Large intestine (tissue), 3 donors: Measurements from ENCODE around the gene MTCH2. TPM values are rescaled to one million over a fixed set of nuclear protein-coding genes. Genes with fewer than 3 reads are reported as not detected.

Experiments used
- DNase-seq, 2 donors: peaks; one replicate each; pipeline versions ENCODE4 v3.0.0 to v3.0.0-alpha.2; 2013
- H3K27ac ChIP-seq: one replicate; pipeline ENCODE4 v1.5.1; 2013; ENCODE audit warnings: low read length
- H3K27me3 ChIP-seq: 2 replicates; pipeline ENCODE4 v1.6.1; 2013; ENCODE audit warnings: low read length; ENCODE audit not compliant: control insufficient read depth, insufficient read depth
- H3K36me3 ChIP-seq: 2 replicates; pipeline ENCODE4 v1.6.1; 2013; ENCODE audit warnings: low read length; ENCODE audit not compliant: control insufficient read depth, insufficient read depth
- H3K4me1 ChIP-seq: one replicate; pipeline ENCODE4 v1.6.1; 2013; ENCODE audit warnings: low read length; ENCODE audit not compliant: control insufficient read depth, insufficient read depth
- H3K4me3 ChIP-seq: one replicate; pipeline ENCODE4 v1.5.1; 2013; ENCODE audit warnings: low read length
- H3K9me3 ChIP-seq: one replicate; pipeline ENCODE4 v1.6.1; 2013; ENCODE audit warnings: mild to moderate bottlenecking, low read depth, low read length, moderate library complexity; ENCODE audit not compliant: control insufficient read depth
- WGBS: methylation state at CpG from one replicate; pipeline ENCODE4 v1.1.5; 2013; ENCODE audit warnings: low lambda C conversion rate; ENCODE audit not compliant: insufficient coverage; 5-methylcytosine and 5-hydroxymethylcytosine counted together
- polyA plus RNA-seq: library from polyadenylated mRNA; unstranded; fragments of 120-200 nt; gene quantifications from one replicate; pipeline ENCODE4 v1.2.1, GENCODE V29; 2013

MTCH2 gene
- polyA plus RNA-seq, 1 donor, result 102 TPM

DNA sequence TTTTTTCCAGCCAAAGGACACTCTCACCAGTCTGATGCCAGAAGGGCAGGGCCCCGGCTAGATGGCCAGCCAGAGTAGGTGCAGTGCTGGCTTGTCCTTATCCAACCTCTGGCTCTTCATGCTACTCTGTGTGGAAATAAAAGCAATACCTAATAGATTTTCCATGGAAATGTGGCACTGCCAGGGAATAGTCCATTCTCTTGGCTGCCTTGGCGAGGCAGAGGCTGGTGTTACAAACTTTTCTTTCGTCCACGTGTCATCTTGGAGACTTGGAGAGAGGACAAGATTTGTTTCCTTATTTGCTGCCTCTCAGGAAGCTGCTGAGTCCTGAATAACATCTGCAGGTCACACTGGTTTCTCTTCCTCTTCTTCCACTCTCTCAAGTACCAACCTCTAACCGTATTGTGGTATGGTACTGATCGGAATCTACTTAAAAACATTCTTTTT, 31.0 kb downstream of the MTCH2 start:
- no peaks in the 10 kb centered on the region for H3K9me3 ChIP-seq
- H3K4me1 ChIP-seq, result no peaks in the 10 kb centered on the region
- peaks cover 12% of the 10 kb centered on the region for H3K36me3 ChIP-seq
- H3K27me3 ChIP-seq, result no peaks in the 10 kb centered on the region
- no peak overlapping the region for H3K27ac ChIP-seq
- H3K4me3 ChIP-seq, result no peak overlapping the region
- no CpG with 5 or more reads among the region's 6 CpGs for WGBS
- DNase-seq, result no peak

DNA sequence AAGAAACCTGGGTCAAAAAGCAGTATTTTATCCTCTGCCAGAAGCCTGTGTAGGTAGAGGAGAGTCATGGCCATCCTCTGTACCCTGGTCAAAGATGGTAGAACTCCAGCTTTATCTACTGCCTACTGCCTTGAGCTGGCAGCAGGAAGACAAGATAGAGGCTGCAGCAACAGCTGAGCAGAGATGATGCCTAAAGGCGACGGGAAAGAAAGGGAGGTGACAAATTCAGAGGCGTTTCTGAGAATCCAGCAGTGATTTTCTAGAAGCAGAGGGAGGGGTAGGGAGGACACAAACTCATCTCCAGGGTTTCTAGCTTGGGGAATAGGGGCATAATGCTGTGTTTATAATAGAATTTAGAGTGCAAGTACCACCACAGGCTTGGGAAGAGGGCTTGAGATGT, 32.7 kb downstream of the MTCH2 start:
- H3K27me3 ChIP-seq, result no peaks in the 10 kb centered on the region
- H3K4me3 ChIP-seq, result no peak overlapping the region
- H3K9me3 ChIP-seq, result no peaks in the 10 kb centered on the region
- H3K27ac ChIP-seq, result no peak overlapping the region
- 80% methylated on average over 2 of the region's 3 CpGs for WGBS
- peaks cover 13% of the 10 kb centered on the region for H3K36me3 ChIP-seq
- no peaks in the 10 kb centered on the region for H3K4me1 ChIP-seq
- DNase-seq, result no peak

DNA sequence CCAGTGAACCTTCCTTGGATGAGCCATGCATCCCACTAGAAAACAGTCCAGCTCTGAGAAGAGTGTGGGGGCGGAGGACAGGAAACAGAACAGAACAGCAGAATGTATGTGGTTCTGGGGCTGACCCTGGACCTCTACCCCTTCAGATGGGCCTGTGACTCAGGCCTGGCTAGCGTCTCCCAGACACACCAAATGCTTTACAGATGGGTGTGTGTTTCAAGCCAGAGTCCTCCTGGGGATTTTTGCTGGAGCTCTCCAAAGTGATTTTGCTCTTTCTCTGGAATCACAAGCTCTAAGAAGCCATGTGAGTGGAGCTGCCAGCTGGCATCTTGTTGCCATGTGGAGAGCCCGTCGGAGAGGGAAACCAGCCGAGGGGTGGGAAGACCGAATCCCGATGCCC, 35.0 kb downstream of the MTCH2 start:
- WGBS, result no CpG with 5 or more reads among the region's 7 CpGs
- peaks cover 13% of the 10 kb centered on the region for H3K36me3 ChIP-seq
- no peaks in the 10 kb centered on the region for H3K9me3 ChIP-seq
- H3K27me3 ChIP-seq, result no peaks in the 10 kb centered on the region
- no peak overlapping the region for H3K4me3 ChIP-seq
- H3K4me1 ChIP-seq, result no peaks in the 10 kb centered on the region
- H3K27ac ChIP-seq, result no peak overlapping the region
- no peak for DNase-seq

DNA sequence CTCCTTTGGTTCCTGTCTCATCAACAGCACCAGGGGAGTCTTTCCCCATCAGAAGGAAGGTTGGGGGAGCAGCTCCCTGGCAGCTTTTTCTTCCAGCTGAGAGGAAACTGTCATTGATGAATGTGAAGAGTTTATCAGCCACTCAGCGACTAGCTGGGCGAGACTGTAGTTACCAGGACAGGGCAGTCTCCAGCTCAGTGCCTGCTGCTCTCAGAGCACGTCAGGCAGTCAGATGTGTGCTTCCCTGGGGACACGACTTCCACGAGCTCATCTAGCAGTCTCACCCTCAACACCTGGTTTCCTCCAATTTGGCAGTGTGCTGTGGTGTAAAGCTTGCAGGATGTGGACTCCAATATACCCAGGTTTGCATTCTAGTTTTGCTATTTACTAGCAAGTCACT, 35.6 kb downstream of the MTCH2 start:
- no peak for DNase-seq
- Histone ChIP-seq H3K36me3 (peaks cover 13% of the 10 kb centered on the region), H3K9me3 (no peaks in the 10 kb centered on the region), H3K27ac (no peak overlapping the region), H3K4me1 (no peaks in the 10 kb centered on the region), H3K4me3 (no peak overlapping the region), H3K27me3 (no peaks in the 10 kb centered on the region)
- no CpG with 5 or more reads among the region's 5 CpGs for WGBS

DNA sequence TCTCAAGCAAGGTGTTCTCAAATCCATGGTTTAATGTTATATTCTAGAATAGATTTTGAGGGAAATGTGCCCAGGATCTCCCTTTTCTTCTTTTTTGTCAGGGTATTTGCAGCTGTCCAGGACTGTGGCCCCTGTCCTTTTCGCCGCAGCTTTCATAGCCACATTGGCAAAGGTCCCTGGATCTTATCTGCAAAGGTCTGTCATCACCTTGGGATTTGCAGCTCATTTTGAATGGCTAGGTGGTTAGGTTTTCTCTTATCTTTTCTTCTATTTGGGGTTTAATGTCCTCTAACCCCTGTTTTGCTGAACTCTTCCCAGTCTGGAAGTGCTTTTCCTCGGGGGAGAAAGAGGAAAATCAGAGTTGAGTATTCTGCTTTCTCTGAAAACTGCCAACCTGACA, 36.4 kb downstream of the MTCH2 start:
- Histone ChIP-seq H3K9me3 (no peaks in the 10 kb centered on the region), H3K36me3 (peaks cover 9% of the 10 kb centered on the region), H3K27ac (no peak overlapping the region), H3K4me1 (no peaks in the 10 kb centered on the region), H3K27me3 (no peaks in the 10 kb centered on the region), H3K4me3 (no peak overlapping the region)
- no peak for DNase-seq
- no CpG with 5 or more reads among the region's 3 CpGs for whole genome bisulfite sequencing

DNA sequence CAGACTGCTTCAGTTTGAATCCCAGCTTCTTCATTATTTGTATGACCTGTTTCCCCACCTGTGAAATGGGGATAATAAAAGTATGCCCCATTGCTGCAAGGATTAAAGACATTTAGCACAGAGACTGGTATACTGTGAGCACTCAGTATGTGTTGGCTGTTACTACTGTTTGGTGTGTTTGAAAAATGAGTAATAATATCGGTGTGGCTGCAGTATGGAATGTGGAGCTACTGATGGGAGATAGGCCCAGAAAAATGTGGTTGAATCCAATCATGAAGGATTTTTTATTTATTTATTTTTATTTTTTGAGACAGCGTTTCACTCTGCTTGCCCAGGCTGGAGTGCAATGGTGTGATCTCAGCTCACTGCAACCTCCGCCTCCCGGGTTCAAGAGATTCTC, 39.1 kb downstream of the MTCH2 start:
- no peak for DNase-seq
- no peaks in the 10 kb centered on the region for H3K9me3 ChIP-seq
- H3K27ac ChIP-seq, result no peak overlapping the region
- no peak overlapping the region for H3K4me3 ChIP-seq
- H3K36me3 ChIP-seq, result peaks cover 3% of the 10 kb centered on the region
- 100% methylated on average over 1 of the region's 4 CpGs for WGBS
- no peaks in the 10 kb centered on the region for H3K4me1 ChIP-seq
- no peaks in the 10 kb centered on the region for H3K27me3 ChIP-seq

DNA sequence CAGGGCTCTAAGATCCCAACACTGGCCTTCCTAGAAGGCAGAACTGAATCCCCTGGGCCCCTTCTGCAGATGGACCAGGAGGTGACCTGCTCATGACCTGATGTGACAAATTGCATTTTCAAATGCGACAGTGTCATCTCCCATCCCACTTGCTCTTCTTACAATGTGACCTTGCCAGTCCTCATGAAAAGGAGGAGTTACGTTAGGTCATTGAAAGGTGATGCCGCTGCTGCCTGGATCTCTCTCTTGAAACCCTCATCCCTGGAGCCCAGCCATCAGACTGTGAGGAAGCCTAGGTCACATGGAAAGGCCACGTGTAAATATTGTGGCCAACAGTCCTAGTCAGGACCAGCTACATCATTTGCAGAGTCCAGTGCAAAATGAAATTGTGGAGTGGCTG, 42.5 kb downstream of the MTCH2 start:
- Histone ChIP-seq H3K36me3 (no peaks in the 10 kb centered on the region), H3K4me3 (no peak overlapping the region), H3K9me3 (no peaks in the 10 kb centered on the region), H3K27ac (no peak overlapping the region), H3K4me1 (no peaks in the 10 kb centered on the region), H3K27me3 (peaks cover 13% of the 10 kb centered on the region)
- DNase-seq, result no peak
- WGBS, result no CpG with 5 or more reads among the region's 4 CpGs

DNA sequence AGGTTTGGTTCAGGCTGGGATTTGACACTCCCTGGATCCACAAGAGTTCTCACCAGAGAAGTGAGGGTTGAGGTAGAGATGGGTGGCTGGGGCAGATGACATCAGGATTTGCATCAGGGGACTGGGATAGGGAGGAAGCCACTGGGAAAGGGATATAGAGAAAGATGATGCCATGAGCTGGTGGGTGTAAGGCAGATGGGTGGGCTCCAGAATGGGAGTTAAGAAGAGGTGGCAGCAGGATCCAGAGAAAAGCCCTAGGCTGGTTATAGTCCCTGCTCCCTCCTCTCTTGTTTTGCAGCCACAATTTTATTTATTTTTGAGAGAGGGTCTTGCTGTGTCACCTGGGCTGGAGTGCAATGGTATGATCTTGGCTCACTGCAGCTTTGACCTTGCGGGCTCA, 46.4 kb downstream of the MTCH2 start:
- no peak overlapping the region for H3K27ac ChIP-seq
- no peak overlapping the region for H3K4me3 ChIP-seq
- H3K9me3 ChIP-seq, result peaks cover 3% of the 10 kb centered on the region
- peaks cover 47% of the 10 kb centered on the region for H3K27me3 ChIP-seq
- no CpG with 5 or more reads among the region's 1 CpG for WGBS
- no peaks in the 10 kb centered on the region for H3K36me3 ChIP-seq
- no peak for DNase-seq
- peaks cover 4% of the 10 kb centered on the region for H3K4me1 ChIP-seq

DNA sequence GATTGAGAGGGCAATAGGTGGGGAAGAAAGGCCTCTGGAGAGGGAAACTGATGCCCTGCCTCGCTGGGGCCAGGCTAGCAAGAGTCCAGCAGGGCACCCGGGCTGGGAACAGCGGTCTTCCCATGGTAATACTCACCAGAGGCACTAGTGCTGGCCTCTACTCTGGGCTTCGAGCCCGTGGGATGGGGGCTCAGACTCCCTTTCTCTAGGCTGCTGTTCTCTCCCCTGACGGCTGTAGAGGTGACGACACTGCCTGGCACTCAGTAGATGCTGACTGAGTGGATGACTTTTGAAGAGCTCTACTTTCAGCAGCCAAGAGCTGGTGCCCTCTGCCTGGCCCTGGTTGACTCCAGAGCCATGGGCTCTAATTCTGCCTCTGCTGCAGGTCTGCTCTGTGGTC, 47.3 kb downstream of the MTCH2 start:
- peaks cover 4% of the 10 kb centered on the region for H3K4me1 ChIP-seq
- peaks cover 8% of the 10 kb centered on the region for H3K9me3 ChIP-seq
- no peak overlapping the region for H3K27ac ChIP-seq
- peaks cover 51% of the 10 kb centered on the region for H3K27me3 ChIP-seq
- no CpG with 5 or more reads among the region's 7 CpGs for WGBS
- H3K36me3 ChIP-seq, result no peaks in the 10 kb centered on the region
- H3K4me3 ChIP-seq, result no peak overlapping the region
- DNase-seq, result no peak

DNA sequence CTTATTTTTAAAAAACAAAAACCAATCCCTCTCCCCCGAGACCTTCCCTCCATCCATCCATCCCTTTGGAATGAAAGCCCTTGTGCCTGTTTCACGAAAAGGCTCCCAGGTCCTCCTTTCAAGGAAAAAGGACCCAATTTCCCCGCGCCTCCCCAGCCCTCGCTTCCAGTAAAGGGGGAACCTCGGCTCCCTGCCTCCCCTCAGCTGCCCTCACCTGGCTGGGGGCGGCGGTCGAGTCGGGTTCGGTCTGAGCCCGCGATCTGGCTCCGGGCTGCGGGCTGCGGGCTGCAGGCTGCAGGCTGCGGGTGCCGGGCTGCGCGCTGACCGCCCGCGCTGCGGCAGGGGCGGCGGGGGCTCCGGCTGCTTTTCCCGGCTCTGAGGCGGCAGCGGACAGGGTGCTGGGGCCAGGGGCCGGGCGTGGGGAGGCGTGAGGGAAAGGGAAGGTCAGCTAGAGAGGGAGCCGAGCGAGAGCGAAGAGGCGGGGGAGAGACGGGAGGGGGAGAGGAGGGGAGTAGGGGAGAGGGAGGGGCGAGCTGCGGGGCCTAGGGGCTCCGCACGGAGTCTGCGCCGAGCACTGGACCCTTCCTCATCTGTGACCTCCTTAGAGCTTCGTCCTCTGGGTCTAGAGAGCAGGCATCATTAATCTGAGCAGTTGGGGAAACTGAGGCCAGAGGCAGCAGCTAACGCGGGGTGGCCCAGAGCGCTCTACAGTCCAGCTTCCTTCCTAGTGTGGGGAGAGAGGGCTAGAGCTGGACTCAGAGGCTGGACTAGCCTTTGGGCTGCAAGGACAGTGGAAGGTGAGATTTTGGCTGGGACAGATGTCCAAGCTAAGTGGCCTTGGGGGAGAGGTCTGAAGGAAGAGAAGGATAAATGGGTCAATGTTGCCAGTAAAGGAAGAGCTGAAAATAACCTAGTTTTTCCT, 48.2 kb downstream of the MTCH2 start, which contains the start of gene C1QTNF4:
Gene C1QTNF4, minus strand, starts transcription at position 478 of the 922 bp plus-strand sequence. CDS start 3,601 bp downstream, outside the sequence.
- no CpG with 5 or more reads among the region's 48 CpGs for WGBS
- H3K4me3 ChIP-seq, result peak within 1 kb of the TSS; percentile 18
- H3K9me3 ChIP-seq, result peaks cover 8% of the 10 kb centered on the region
- no peaks in the 10 kb centered on the region for H3K36me3 ChIP-seq
- H3K4me1 ChIP-seq, result peaks cover 6% of the 10 kb centered on the region
- H3K27ac ChIP-seq, result no peak within 1 kb of the TSS
- H3K27me3 ChIP-seq, result peaks cover 51% of the 10 kb centered on the region
- DNase-seq, result no peak
